SK-N-SH treated with all-trans-retinoic acid at 6 μM for 48 hours (cell line): ENCODE measurements around the gene TNS4.

Source experiments
- ATAC-seq: fragments of 200-7000 bp; cut with Tn5 transposase; 3 replicates; pipeline ENCODE4 v1.9.1; 2020; ENCODE audit warnings: mild to moderate bottlenecking, moderate library complexity
- ARNTL ChIP-seq: fragments of 450-650 bp; formaldehyde crosslinking; IDR thresholded peaks from 2 replicates; pipeline ENCODE4 v1.5.0; 2020; ENCODE audit warnings: low read depth, mild to moderate bottlenecking, moderate library complexity, borderline replicate concordance
- CSDC2 ChIP-seq: fragments of 250-450 bp; sonication (Bioruptor Pico); IDR thresholded peaks from 2 replicates; pipeline ENCODE4 v1.5.0; 2020; ENCODE audit warnings: mild to moderate bottlenecking, moderate library complexity
- CSRNP3 ChIP-seq: fragments of 250-450 bp; sonication (Bioruptor Pico); IDR thresholded peaks from 2 replicates; pipeline ENCODE4 v1.5.1; 2021; ENCODE audit warnings: mild to moderate bottlenecking, moderate library complexity
- ESRRG ChIP-seq: fragments of 250-450 bp; sonication (Bioruptor Pico); IDR thresholded peaks from 2 replicates; pipeline ENCODE4 v1.6.1; 2021; ENCODE audit warnings: mild to moderate bottlenecking
- GLIS3 ChIP-seq: fragments of 250-450 bp; sonication (Bioruptor Pico); IDR thresholded peaks from 2 replicates; pipeline ENCODE4 v1.5.0; 2020; ENCODE audit warnings: mild to moderate bottlenecking, moderate library complexity
- ISL1 ChIP-seq: fragments of 250-450 bp; sonication (Bioruptor Pico); IDR thresholded peaks from 2 replicates; pipeline ENCODE4 v2.1.2; 2022; ENCODE audit warnings: mild to moderate bottlenecking, moderate library complexity
- OSR1 ChIP-seq: fragments of 250-450 bp; sonication (Bioruptor Pico); IDR thresholded peaks from 2 replicates; pipeline ENCODE4 v1.8.0; 2022; ENCODE audit warnings: moderate library complexity, mild to moderate bottlenecking, inconsistent platforms
- PATZ1 ChIP-seq: fragments of 250-450 bp; sonication (Bioruptor Pico); IDR thresholded peaks from 2 replicates; pipeline ENCODE4 v1.8.0; 2020; ENCODE audit warnings: mild to moderate bottlenecking, moderate library complexity, borderline replicate concordance
- POU6F1 ChIP-seq: fragments of 250-450 bp; sonication (Bioruptor Pico); IDR thresholded peaks from 2 replicates; pipeline ENCODE4 v1.8.0; 2021; ENCODE audit warnings: low read depth, mild to moderate bottlenecking, moderate library complexity, borderline replicate concordance
- RARB ChIP-seq: fragments of 250-450 bp; sonication (Bioruptor Pico); IDR thresholded peaks from 2 replicates; pipeline ENCODE4 v1.8.0; 2021; ENCODE audit warnings: mild to moderate bottlenecking, moderate library complexity
- SNAI2 ChIP-seq: fragments of 250-450 bp; sonication (Bioruptor Pico); IDR thresholded peaks from 2 replicates; pipeline ENCODE4 v1.5.0; 2020; ENCODE audit warnings: mild to moderate bottlenecking, moderate library complexity
- TCF4 ChIP-seq: fragments of 250-450 bp; sonication (Bioruptor Pico); IDR thresholded peaks from 2 replicates; pipeline ENCODE4 v1.8.0; 2021; ENCODE audit warnings: mild to moderate bottlenecking, moderate library complexity, borderline replicate concordance
- TOX ChIP-seq: fragments of 250-450 bp; sonication (Bioruptor Pico); IDR thresholded peaks from 2 replicates; pipeline ENCODE4 v1.8.0; 2021; ENCODE audit warnings: mild to moderate bottlenecking, moderate library complexity, borderline replicate concordance
- TSHZ2 ChIP-seq: fragments of 250-450 bp; sonication (Bioruptor Pico); IDR thresholded peaks from 2 replicates; pipeline ENCODE4 v1.5.0; 2020; ENCODE audit warnings: mild to moderate bottlenecking, moderate library complexity
- ZFP3 ChIP-seq: fragments of 250-450 bp; sonication (Bioruptor Pico); IDR thresholded peaks from 2 replicates; pipeline ENCODE4 v1.5.0; 2020; ENCODE audit warnings: mild to moderate bottlenecking, moderate library complexity
- ZNF565 ChIP-seq: fragments of 450-650 bp; formaldehyde crosslinking; conservative IDR thresholded peaks from 2 replicates; pipeline ENCODE4 v1.5.0; 2020; ENCODE audit warnings: low read depth, mild to moderate bottlenecking, moderate library complexity
- ZNF70 ChIP-seq: fragments of 450-650 bp; formaldehyde crosslinking; IDR thresholded peaks from 2 replicates; pipeline ENCODE4 v1.5.0; 2020; ENCODE audit warnings: mild to moderate bottlenecking, moderate library complexity
- ZNF8 ChIP-seq: fragments of 450-650 bp; formaldehyde crosslinking; IDR thresholded peaks from 2 replicates; pipeline ENCODE4 v1.5.0; 2020; ENCODE audit warnings: mild to moderate bottlenecking, moderate library complexity

Gene TNS4

GRCh38 chr17:40443196-40443987 is 58.0 kb downstream of the TNS4 start, which contains the start of gene IGFBP4:
Gene IGFBP4, plus strand, starts transcription at chr17:40443450. Its CDS starts 286 bp downstream, at chr17:40443736.
- ATAC-seq: peak; percentile 77

GRCh38 chr17:40442392-40443195 is 58.8 kb downstream of the TNS4 start:
- ATAC-seq: peak; percentile 7
- no peak for TF ChIP-seq POU6F1 (CRISPR knock-in tag)
- no peak for TF ChIP-seq ESRRG (CRISPR knock-in tag)
- no peak for TF ChIP-seq ISL1 (CRISPR knock-in tag)
- no peak for TF ChIP-seq OSR1
- no peak for TF ChIP-seq CSRNP3 (CRISPR knock-in tag)
- no peak for TF ChIP-seq TCF4 (CRISPR knock-in tag)
- TF ChIP-seq ZNF8 (CRISPR knock-in tag): no peak
- no peak for TF ChIP-seq ZNF565 (CRISPR knock-in tag)
- TF ChIP-seq ZNF70: no peak
- TF ChIP-seq CSDC2 (CRISPR knock-in tag): no peak
- no peak for TF ChIP-seq PATZ1
- TF ChIP-seq SNAI2 (CRISPR knock-in tag): no peak

More at GRCh38 chr17:40443196-40443987, 58.0 kb downstream of the TNS4 start, which contains the start of gene IGFBP4:
- no peak for TF ChIP-seq TOX (CRISPR knock-in tag)
- TF ChIP-seq ZNF70: no peak
- TF ChIP-seq TSHZ2: no peak
- TF ChIP-seq OSR1: no peak
- no peak for TF ChIP-seq ARNTL (CRISPR knock-in tag)
- no peak for TF ChIP-seq ZNF8 (CRISPR knock-in tag)
- no peak for TF ChIP-seq RARB (CRISPR knock-in tag)
- TF ChIP-seq POU6F1 (CRISPR knock-in tag): no peak
- no peak for TF ChIP-seq PATZ1
- TF ChIP-seq ZFP3: no peak
- no peak for TF ChIP-seq GLIS3
